ENCODE measurements around the gene ASS1. TPM values are rescaled to one million over a fixed set of nuclear protein-coding genes. Genes with fewer than 3 reads are reported as not detected.

The ASS1 gene
- total and polyA plus RNA-seq, 2 of the 13 experiments (the other 11 are each of a cell fraction or from before 2014, with no cell fraction given), result 77.6 to 122 TPM

DNA sequence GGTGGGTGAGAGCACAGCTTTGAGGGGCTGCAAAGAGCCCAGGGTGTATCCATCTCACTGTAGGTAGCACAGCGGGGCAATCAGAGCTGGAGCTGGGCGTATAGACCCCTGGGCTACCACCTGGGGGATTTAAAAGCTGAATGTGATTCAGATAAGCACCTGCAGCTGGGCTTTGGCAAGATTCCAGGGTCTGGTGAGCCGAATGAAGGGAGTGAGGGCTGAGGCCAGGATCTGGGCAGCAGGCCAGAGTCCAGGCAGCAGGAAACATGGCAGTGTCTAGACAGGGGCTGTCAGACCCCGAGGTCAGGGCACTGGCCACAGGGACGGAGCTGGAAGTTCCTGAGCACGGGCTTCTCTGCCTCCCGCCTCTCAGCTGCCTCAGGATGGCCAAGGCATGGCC lies 8.7 kb downstream of the ASS1 start (continued):
- TF ChIP-seq KDM2A (CRISPR knock-in tag; IDR thresholded peaks at IDR 0.05; ENCODE audit: borderline replicate concordance, low read depth) (no peak), ZNF282 (IDR thresholded peaks at IDR 0.05; ENCODE audit: partially characterized antibody) (no peak), GTF2F1 (IDR thresholded peaks at IDR 0.05; ENCODE audit: low read length) (no peak), YEATS4 (CRISPR knock-in tag; IDR thresholded peaks at IDR 0.05; ENCODE audit: borderline replicate concordance) (no peak), JDP2 (CRISPR knock-in tag; IDR thresholded peaks at IDR 0.05; ENCODE audit: borderline replicate concordance) (no peak), ZFP1 (CRISPR knock-in tag; IDR thresholded peaks at IDR 0.05) (no peak), HNF4A (CRISPR knock-in tag; IDR thresholded peaks at IDR 0.05) (peak; percentile 62), ZNF614 (CRISPR knock-in tag; IDR thresholded peaks at IDR 0.05; ENCODE audit: borderline replicate concordance) (no peak), REL (CRISPR knock-in tag; conservative IDR thresholded peaks at IDR 0.05) (no peak), ZNF564 (CRISPR knock-in tag; IDR thresholded peaks at IDR 0.05) (no peak), PCBP2 (optimal IDR thresholded peaks at IDR 0.05; ENCODE audit: low read depth, low read length, poor library complexity, severe bottlenecking) (no peak), ATRX (CRISPR knock-in tag; IDR thresholded peaks at IDR 0.05; ENCODE audit: borderline replicate concordance) (no peak), STAG1 (CRISPR knock-in tag; IDR thresholded peaks at IDR 0.05) (0 out of 2 replicates have a peak, but pooled peaks have one; percentile 5), FOXA3 (CRISPR knock-in tag; IDR thresholded peaks at IDR 0.05) (no peak), ZNF331 (CRISPR knock-in tag; IDR thresholded peaks at IDR 0.05) (peak; percentile 47; the same call in 1 of the 2 replicates), HOXA3 (CRISPR knock-in tag; IDR thresholded peaks at IDR 0.05) (peak; percentile 39; the same call in 1 of the 2 replicates), ZNF737 (CRISPR knock-in tag; IDR thresholded peaks at IDR 0.05; ENCODE audit: borderline replicate concordance) (no peak), GABPB1 (CRISPR knock-in tag; IDR thresholded peaks at IDR 0.05) (no peak)
- TF ChIP-seq, protein P1, sequence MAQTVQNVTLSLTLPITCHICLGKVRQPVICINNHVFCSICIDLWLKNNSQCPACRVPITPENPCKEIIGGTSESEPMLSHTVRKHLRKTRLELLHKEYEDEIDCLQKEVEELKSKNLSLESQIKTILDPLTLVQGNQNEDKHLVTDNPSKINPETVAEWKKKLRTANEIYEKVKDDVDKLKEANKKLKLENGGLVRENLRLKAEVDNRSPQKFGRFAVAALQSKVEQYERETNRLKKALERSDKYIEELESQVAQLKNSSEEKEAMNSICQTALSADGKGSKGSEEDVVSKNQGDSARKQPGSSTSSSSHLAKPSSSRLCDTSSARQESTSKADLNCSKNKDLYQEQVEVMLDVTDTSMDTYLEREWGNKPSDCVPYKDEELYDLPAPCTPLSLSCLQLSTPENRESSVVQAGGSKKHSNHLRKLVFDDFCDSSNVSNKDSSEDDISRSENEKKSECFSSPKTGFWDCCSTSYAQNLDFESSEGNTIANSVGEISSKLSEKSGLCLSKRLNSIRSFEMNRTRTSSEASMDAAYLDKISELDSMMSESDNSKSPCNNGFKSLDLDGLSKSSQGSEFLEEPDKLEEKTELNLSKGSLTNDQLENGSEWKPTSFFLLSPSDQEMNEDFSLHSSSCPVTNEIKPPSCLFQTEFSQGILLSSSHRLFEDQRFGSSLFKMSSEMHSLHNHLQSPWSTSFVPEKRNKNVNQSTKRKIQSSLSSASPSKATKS (CRISPR knock-in tag; IDR thresholded peaks at IDR 0.05), result no peak
- TF ChIP-seq, protein P2, sequence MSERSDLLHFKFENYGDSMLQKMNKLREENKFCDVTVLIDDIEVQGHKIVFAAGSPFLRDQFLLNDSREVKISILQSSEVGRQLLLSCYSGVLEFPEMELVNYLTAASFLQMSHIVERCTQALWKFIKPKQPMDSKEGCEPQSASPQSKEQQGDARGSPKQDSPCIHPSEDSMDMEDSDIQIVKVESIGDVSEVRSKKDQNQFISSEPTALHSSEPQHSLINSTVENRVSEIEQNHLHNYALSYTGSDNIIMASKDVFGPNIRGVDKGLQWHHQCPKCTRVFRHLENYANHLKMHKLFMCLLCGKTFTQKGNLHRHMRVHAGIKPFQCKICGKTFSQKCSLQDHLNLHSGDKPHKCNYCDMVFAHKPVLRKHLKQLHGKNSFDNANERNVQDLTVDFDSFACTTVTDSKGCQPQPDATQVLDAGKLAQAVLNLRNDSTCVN (CRISPR knock-in tag; IDR thresholded peaks at IDR 0.05; ENCODE audit: borderline replicate concordance), result no peak
- TF ChIP-seq, protein P3, sequence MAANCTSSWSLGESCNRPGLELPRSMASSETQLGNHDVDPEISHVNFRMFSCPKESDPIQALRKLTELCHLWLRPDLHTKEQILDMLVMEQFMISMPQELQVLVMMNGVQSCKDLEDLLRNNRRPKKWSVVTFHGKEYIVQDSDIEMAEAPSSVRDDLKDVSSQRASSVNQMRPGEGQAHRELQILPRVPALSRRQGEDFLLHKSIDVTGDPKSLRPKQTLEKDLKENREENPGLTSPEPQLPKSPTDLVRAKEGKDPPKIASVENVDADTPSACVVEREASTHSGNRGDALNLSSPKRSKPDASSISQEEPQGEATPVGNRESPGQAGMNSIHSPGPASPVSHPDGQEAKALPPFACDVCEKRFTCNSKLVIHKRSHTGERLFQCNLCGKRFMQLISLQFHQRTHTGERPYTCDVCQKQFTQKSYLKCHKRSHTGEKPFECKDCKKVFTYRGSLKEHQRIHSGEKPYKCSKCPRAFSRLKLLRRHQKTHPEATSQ (CRISPR knock-in tag; IDR thresholded peaks at IDR 0.05; ENCODE audit: borderline replicate concordance), result no peak
- TF ChIP-seq, protein P4, sequence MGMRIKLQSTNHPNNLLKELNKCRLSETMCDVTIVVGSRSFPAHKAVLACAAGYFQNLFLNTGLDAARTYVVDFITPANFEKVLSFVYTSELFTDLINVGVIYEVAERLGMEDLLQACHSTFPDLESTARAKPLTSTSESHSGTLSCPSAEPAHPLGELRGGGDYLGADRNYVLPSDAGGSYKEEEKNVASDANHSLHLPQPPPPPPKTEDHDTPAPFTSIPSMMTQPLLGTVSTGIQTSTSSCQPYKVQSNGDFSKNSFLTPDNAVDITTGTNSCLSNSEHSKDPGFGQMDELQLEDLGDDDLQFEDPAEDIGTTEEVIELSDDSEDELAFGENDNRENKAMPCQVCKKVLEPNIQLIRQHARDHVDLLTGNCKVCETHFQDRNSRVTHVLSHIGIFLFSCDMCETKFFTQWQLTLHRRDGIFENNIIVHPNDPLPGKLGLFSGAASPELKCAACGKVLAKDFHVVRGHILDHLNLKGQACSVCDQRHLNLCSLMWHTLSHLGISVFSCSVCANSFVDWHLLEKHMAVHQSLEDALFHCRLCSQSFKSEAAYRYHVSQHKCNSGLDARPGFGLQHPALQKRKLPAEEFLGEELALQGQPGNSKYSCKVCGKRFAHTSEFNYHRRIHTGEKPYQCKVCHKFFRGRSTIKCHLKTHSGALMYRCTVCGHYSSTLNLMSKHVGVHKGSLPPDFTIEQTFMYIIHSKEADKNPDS (CRISPR knock-in tag; IDR thresholded peaks at IDR 0.05), result no peak
- TF ChIP-seq, protein P5, sequence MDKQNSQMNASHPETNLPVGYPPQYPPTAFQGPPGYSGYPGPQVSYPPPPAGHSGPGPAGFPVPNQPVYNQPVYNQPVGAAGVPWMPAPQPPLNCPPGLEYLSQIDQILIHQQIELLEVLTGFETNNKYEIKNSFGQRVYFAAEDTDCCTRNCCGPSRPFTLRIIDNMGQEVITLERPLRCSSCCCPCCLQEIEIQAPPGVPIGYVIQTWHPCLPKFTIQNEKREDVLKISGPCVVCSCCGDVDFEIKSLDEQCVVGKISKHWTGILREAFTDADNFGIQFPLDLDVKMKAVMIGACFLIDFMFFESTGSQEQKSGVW (CRISPR knock-in tag; IDR thresholded peaks at IDR 0.05; ENCODE audit: borderline replicate concordance), result no peak

Measured in HepG2 (cell line).